Heart left ventricle (tissue), 16 donors: ENCODE data around the gene MB. TPM values are rescaled to one million over a fixed set of nuclear protein-coding genes. Genes with fewer than 3 reads are reported as not detected.

Experiments used
- ATAC-seq, 4 donors: fragments of 200-7000 bp; cut with Tn5 transposase; one replicate each; pipeline ENCODE4 v1.9.1; 2020 to 2022; ENCODE audit warnings: moderate library complexity in 4 of 4, mild to moderate bottlenecking in 3 of 4, moderate number of reproducible peaks in 1 of 4
- DNase-seq, 5 donors: peaks; one replicate each; pipeline ENCODE4 v3.0.0-alpha.2; 2020
- H3K27ac ChIP-seq, 12 donors: fragments of 200-600 bp; sonication (generic) in 4 of 12; one replicate each; pipeline versions ENCODE4 v1.5.0 to v1.8.0; 2016 to 2022; ENCODE audit warnings: mild to moderate bottlenecking in 2 of 12
- H3K27me3 ChIP-seq, 9 donors: fragments of 200-600 bp; sonication (generic) in 2 of 9; one replicate each; pipeline versions ENCODE4 v1.5.1 to v1.8.0; 2016 to 2022; ENCODE audit warnings: mild to moderate bottlenecking in 3 of 9
- H3K36me3 ChIP-seq, 9 donors: fragments of 200-600 bp; sonication (generic) in 2 of 9; one replicate each; pipeline versions ENCODE4 v1.5.0 to v1.8.0; 2018 to 2022; ENCODE audit warnings: mild to moderate bottlenecking in 2 of 9
- H3K4me1 ChIP-seq, 12 donors: fragments of 200-600 bp; sonication (generic) in 4 of 12; one replicate each; pipeline versions ENCODE4 v1.5.0 to v1.8.0; 2016 to 2022; ENCODE audit warnings: mild to moderate bottlenecking in 3 of 12
- H3K4me3 ChIP-seq, 12 donors: fragments of 200-600 bp; sonication (generic) in 4 of 12; one replicate each; pipeline versions ENCODE4 v1.5.0 to v1.8.0; 2017 to 2022; ENCODE audit warnings: mild to moderate bottlenecking in 9 of 12, moderate library complexity in 4 of 12
- H3K9me3 ChIP-seq, 12 donors: fragments of 200-600 bp; sonication (generic) in 4 of 12; one replicate each; pipeline versions ENCODE4 v1.5.0 to v1.8.0; 2016 to 2022; ENCODE audit warnings: mild to moderate bottlenecking in 1 of 12
- CTCF ChIP-seq, 12 donors: fragments of 200-600 bp; sonication (generic) in 4 of 12; IDR thresholded peaks; one replicate each; pipeline versions ENCODE4 v1.5.0 to v1.8.0; 2018 to 2022; ENCODE audit warnings: antibody characterized with exemption in 12 of 12, mild to moderate bottlenecking in 5 of 12
- POLR2A ChIP-seq, 2 donors: fragments of 450-650 bp; IDR thresholded peaks; one replicate each; pipeline ENCODE4 v1.6.1; 2017; ENCODE audit warnings: antibody characterized with exemption in 2 of 2, mild to moderate bottlenecking in 2 of 2, moderate library complexity in 2 of 2
- WGBS, 4 donors: extraction: QIAGEN DNeasy Blood & Tissue Kit in 2 of 4; methylation state at CpG; one replicate each; pipeline versions ENCODE4 v1.1.5 to v1.1.7; 2013 to 2018; 5-methylcytosine and 5-hydroxymethylcytosine counted together
- intact Hi-C, 10 donors: fragments of 100-400 bp; cut with DNase I; formaldehyde crosslinking; loops; one replicate each; pipeline versions ENCODE4 v1.11.1 to v1.14.2; 2022
- polyA plus RNA-seq, 2 donors: library from polyadenylated mRNA; stranded (reverse); fragments of 200-250 nt; gene quantifications; one replicate each; pipeline ENCODE4 v1.2.3, GENCODE V29; 2013
- total RNA-seq, 9 donors: library from RNA; depleted of rRNA in 2 of 9; stranded (reverse); fragments of >200 nt in 2 of 9; fragmentation: NEBNext Ultra II Directional in 3 of 9; extraction: Animal tissue kit (Norgen Biotek cat#: 25700) in 3 of 9; gene quantifications; one replicate each; pipeline versions ENCODE4 v1.1.0 to v1.2.4, GENCODE V29; 2016 to 2023
- donor health status: ischemic (EF 13 %, LVEDD 7.1; RV severe dilation, severe dysfunction).
- donor health status: healthy with polysubstance abuse.
- donor health status: DM: no; HTN: yes; CAD: no.
- donor health status: DM: no; HTN: no; CAD: no.
- donor health status: ischemic (EF 25% LVEDD 6.9; RV normal size, moderate dysfunction).
- donor health status: ischemic (EF 25% LVEDD 5.7; RV mildly dilated, moderate dysfunction).
- donor health status: healthy.
- donor health status: DM: yes; HTN: yes; CAD: no.
- donor health status: ischemic (EF 35%, LVEDD 5.7; RV mildly dilated, moderate dysfunction).
- donor health status: nonischemic (EF 11% LVEDD 7.7; RV severe dilation, severe dysfunction).
- donor health status: DM: yes; HTN: yes; CAD: no.
- donor health status: PGD.
- donor health status: ischemic (EF 29% LVEDD 5.4; RV normal size, mild dysfunction).
- donor health status: nonischemic (EF 23%, LVEDD 6.1; RV moderate dilation, normal function).

MB gene
- total and polyA plus RNA-seq, 11 donors: 6,181 to 16,840 (median 13,341) TPM

- H3K27ac ChIP-seq: peak overlapping the region in 9 of 12 donors; percentile 6 to 67 (median 39)
- H3K4me3 ChIP-seq: peak overlapping the region in 2 of 12 donors; percentile 15 to 27
- H3K36me3 ChIP-seq: peaks cover 3 to 72% (median 23%) of the 10 kb centered on the region in 9 donors
- DNase-seq (no peak), ATAC-seq (no peak)
- intact Hi-C loops: no loop called here
- 82 to 95% (median 91%) methylated on average over 2 of the region's 2 CpGs for WGBS, 4 donors
- peaks cover 0 to 48% (median 8%) of the 10 kb centered on the region in 12 donors for H3K4me1 ChIP-seq
- TF ChIP-seq POLR2A (IDR thresholded peaks at IDR 0.05) (no peak), CTCF (IDR thresholded peaks at IDR 0.05) (no peak)
- H3K9me3 ChIP-seq: peaks cover 0 to 30% (median 10%) of the 10 kb centered on the region in 12 donors
- no peaks in the 10 kb centered on the region for H3K27me3 ChIP-seq
Measured at GRCh38 chr22:35662914-35663313, 45.8 kb upstream of the MB start.

- 84 to 94% (median 86%) methylated on average over 2 of the region's 2 CpGs for WGBS, 4 donors
- Histone ChIP-seq H3K27ac (peak overlapping the region in 1 of 12 donors; percentile 82), H3K27me3 (no peaks in the 10 kb centered on the region), H3K9me3 (peaks cover 0 to 20% (median 8%) of the 10 kb centered on the region in 12 donors), H3K4me3 (no peak overlapping the region), H3K4me1 (peaks cover 0 to 53% (median 8%) of the 10 kb centered on the region in 12 donors), H3K36me3 (peaks cover 3 to 72% (median 36%) of the 10 kb centered on the region in 9 donors)
- no peak for ATAC-seq
- intact Hi-C loops: no loop called here
- no peak for DNase-seq
- TF ChIP-seq POLR2A (IDR thresholded peaks at IDR 0.05): no peak
Measured at GRCh38 chr22:35661464-35661863, 44.3 kb upstream of the MB start.

- H3K36me3 ChIP-seq: peaks cover 0 to 75% (median 45%) of the 10 kb centered on the region in 9 donors
- WGBS, 4 donors: 71 to 96% (median 85%) methylated on average over 2 of the region's 2 CpGs
- H3K9me3 ChIP-seq: peaks cover 0 to 14% (median 4%) of the 10 kb centered on the region in 12 donors
- no peak overlapping the region for H3K4me3 ChIP-seq
- DNase-seq (no peak), ATAC-seq (peak in 1 of 4 donors; percentile 56)
- intact Hi-C loops: no loop called here
- no peak for TF ChIP-seq CTCF (IDR thresholded peaks at IDR 0.05)
- TF ChIP-seq POLR2A (IDR thresholded peaks at IDR 0.05): no peak
- no peaks in the 10 kb centered on the region for H3K27me3 ChIP-seq
- peak overlapping the region in 3 of 12 donors; percentile 27 to 82 (median 32) for H3K27ac ChIP-seq
- peaks cover 0 to 57% (median 8%) of the 10 kb centered on the region in 12 donors for H3K4me1 ChIP-seq
Measured at GRCh38 chr22:35660291-35661127, 43.4 kb upstream of the MB start.

GRCh38 chr22:35657571-35658312 is 40.6 kb upstream of the MB start:
- H3K4me1 ChIP-seq: peaks cover 0 to 59% (median 4%) of the 10 kb centered on the region in 12 donors
- WGBS, 4 donors: 60 to 70% (median 69%) methylated on average over 5 of the region's 5 CpGs
- DNase-seq (no peak), ATAC-seq (peak in 1 of 4 donors; percentile 50)
- H3K36me3 ChIP-seq: peaks cover 0 to 84% (median 45%) of the 10 kb centered on the region in 9 donors
- no peak overlapping the region for H3K27ac ChIP-seq
- peaks cover 0 to 3% (median 0%) of the 10 kb centered on the region in 12 donors for H3K9me3 ChIP-seq
- no peak for TF ChIP-seq POLR2A (IDR thresholded peaks at IDR 0.05)
- no peak for TF ChIP-seq CTCF (IDR thresholded peaks at IDR 0.05)
- H3K4me3 ChIP-seq: no peak overlapping the region
- intact Hi-C loops: no loop called here
- H3K27me3 ChIP-seq: no peaks in the 10 kb centered on the region
